GM18526 (cell line): ENCODE data around the gene COLEC12.

ENCODE experiments used
- POLR2A ChIP-seq: IDR thresholded peaks from 3 replicates; pipeline ENCODE4 v1.6.1; 2011; ENCODE audit not compliant: insufficient read length; ENCODE audit errors: extremely low read depth

COLEC12 gene

GRCh38 chr18:415617-416612 is 84.6 kb downstream of the COLEC12 start:
- TF ChIP-seq POLR2A: no peak

- TF ChIP-seq POLR2A: no peak
Observed at GRCh38 chr18:415047-415446, 85.5 kb downstream of the COLEC12 start.

- TF ChIP-seq POLR2A: no peak
Observed at GRCh38 chr18:413233-413632, 87.3 kb downstream of the COLEC12 start.

GRCh38 chr18:410047-410455 is 90.5 kb downstream of the COLEC12 start:
- TF ChIP-seq POLR2A: no peak

- TF ChIP-seq POLR2A: no peak
Observed at GRCh38 chr18:408367-408766, 92.1 kb downstream of the COLEC12 start.

GRCh38 chr18:407626-408224 is 92.8 kb downstream of the COLEC12 start:
- TF ChIP-seq POLR2A: no peak

GRCh38 chr18:407191-407590 is 93.3 kb downstream of the COLEC12 start:
- TF ChIP-seq POLR2A: no peak

- no peak for TF ChIP-seq POLR2A
Observed at GRCh38 chr18:406677-407076, 93.8 kb downstream of the COLEC12 start.

GRCh38 chr18:404061-404636 is 96.4 kb downstream of the COLEC12 start:
- TF ChIP-seq POLR2A: no peak

- TF ChIP-seq POLR2A: no peak
Observed at GRCh38 chr18:402129-402528, 98.4 kb downstream of the COLEC12 start.

- no peak for TF ChIP-seq POLR2A
Observed at GRCh38 chr18:400456-400855, 100.0 kb downstream of the COLEC12 start.

GRCh38 chr18:399631-400135 is 100.8 kb downstream of the COLEC12 start:
- no peak for TF ChIP-seq POLR2A

GRCh38 chr18:398935-399630 is 101.4 kb downstream of the COLEC12 start:
- TF ChIP-seq POLR2A: no peak

- TF ChIP-seq POLR2A: no peak
Observed at GRCh38 chr18:396556-396955, 103.9 kb downstream of the COLEC12 start.

- TF ChIP-seq POLR2A: no peak
Observed at GRCh38 chr18:396251-396555, 104.3 kb downstream of the COLEC12 start.
